22Rv1 (cell line): Measurements from ENCODE around the gene SHC1.

ENCODE experiments used
- H3K27ac ChIP-seq: fragments of 450-650 bp; 2 replicates; pipeline ENCODE4 v1.5.1; 2017
- ZFX ChIP-seq: fragments of 450-650 bp; IDR thresholded peaks from 2 replicates; pipeline ENCODE4 v1.6.1; 2017; ENCODE audit warnings: antibody characterized with exemption, borderline replicate concordance
- TF ChIP-seq, protein P1 (sequence below): fragments of 450-650 bp; IDR thresholded peaks from 2 replicates; pipeline ENCODE4 v1.5.1; 2017; ENCODE audit warnings: mild to moderate bottlenecking

SHC1 gene, protein sequence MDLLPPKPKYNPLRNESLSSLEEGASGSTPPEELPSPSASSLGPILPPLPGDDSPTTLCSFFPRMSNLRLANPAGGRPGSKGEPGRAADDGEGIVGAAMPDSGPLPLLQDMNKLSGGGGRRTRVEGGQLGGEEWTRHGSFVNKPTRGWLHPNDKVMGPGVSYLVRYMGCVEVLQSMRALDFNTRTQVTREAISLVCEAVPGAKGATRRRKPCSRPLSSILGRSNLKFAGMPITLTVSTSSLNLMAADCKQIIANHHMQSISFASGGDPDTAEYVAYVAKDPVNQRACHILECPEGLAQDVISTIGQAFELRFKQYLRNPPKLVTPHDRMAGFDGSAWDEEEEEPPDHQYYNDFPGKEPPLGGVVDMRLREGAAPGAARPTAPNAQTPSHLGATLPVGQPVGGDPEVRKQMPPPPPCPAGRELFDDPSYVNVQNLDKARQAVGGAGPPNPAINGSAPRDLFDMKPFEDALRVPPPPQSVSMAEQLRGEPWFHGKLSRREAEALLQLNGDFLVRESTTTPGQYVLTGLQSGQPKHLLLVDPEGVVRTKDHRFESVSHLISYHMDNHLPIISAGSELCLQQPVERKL

DNA sequence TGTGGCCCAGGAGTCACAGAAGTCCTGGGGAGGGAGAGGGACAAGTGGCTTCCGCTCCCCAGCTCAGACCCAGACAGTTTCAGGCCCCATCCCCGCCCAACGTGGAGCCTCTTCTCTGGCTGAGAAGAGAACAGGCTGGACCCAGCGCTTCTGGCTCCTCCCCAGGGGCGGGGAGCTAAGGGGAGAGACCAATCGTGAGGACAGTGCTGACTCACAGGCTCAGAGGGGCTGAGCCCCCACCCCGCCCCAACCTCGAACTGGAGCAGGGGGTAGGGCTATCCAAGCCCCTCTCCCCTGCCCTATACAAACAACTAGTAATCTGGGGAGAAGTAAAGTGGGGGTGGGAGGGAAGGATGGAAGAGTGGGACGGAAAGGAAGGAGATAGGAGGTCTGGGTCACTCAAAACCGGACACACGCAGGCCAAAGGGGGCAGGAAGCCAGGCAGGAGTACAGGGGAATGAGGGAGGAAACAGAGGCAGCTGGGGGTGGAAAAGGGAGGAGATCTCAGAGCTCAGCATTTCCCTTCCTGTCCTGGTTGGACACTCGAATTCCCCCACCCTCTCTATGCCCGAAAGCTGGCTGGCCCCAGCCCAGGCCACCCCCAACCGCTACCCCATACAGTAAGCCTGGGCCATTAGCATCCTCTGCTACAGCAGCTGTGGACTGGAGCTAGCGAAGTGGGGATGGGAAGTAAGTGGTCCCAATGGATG lies at the start of gene SHC1:
TSS of gene SHC1 (minus strand) at position 117 of the 710 bp plus-strand sequence. CDS start 221 bp downstream, outside the sequence.
- TF ChIP-seq ZFX, result no peak
- TF ChIP-seq, protein P1, sequence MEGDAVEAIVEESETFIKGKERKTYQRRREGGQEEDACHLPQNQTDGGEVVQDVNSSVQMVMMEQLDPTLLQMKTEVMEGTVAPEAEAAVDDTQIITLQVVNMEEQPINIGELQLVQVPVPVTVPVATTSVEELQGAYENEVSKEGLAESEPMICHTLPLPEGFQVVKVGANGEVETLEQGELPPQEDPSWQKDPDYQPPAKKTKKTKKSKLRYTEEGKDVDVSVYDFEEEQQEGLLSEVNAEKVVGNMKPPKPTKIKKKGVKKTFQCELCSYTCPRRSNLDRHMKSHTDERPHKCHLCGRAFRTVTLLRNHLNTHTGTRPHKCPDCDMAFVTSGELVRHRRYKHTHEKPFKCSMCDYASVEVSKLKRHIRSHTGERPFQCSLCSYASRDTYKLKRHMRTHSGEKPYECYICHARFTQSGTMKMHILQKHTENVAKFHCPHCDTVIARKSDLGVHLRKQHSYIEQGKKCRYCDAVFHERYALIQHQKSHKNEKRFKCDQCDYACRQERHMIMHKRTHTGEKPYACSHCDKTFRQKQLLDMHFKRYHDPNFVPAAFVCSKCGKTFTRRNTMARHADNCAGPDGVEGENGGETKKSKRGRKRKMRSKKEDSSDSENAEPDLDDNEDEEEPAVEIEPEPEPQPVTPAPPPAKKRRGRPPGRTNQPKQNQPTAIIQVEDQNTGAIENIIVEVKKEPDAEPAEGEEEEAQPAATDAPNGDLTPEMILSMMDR, result no peak
- H3K27ac ChIP-seq, result peak within 1 kb of the TSS; percentile 98

DNA sequence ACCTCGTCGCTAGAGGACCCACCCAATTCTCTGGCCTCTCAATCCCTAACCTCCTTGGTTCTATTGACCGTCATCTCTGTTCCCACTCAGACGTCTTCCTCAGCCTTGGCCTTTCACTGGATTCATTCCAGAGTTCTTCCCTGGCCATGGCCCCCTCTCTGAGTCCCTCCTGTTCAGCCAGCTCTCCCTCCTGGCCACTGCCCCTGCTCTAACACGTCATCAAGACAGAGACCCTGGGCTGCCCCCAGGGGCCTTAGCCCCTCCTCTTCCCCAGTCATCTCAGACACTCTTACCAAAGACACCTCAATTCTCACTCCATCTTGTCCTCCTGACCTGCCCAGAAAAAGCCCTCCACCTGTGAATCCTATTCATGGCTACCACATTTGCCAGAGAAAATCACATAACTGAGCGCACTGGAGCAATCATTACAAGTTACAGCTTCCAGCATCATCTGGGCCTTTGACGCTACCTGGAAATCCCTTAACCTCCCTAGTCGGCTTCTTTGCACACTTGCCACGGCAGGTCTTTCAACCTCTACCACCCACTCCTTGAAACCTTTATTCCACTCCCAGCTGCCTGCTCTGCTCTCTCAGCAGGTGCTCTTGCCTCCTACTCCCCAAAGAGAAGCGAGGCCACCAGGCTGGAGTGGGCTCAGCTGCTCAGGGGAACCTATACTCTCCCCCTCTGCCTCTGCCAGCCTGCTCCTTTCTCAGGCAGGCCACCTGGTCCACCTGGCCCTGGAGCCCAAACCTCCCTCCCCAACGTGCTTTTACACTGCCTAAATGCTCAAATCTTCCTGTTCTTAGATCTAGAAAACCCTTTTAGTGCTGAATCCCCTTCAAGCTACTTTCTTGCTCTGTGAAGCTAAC lies 49.1 kb upstream of the SHC1 start:
- TF ChIP-seq, protein P1, result no peak
- TF ChIP-seq ZFX, result no peak
- H3K27ac ChIP-seq, result peak overlapping the region; percentile 98

DNA sequence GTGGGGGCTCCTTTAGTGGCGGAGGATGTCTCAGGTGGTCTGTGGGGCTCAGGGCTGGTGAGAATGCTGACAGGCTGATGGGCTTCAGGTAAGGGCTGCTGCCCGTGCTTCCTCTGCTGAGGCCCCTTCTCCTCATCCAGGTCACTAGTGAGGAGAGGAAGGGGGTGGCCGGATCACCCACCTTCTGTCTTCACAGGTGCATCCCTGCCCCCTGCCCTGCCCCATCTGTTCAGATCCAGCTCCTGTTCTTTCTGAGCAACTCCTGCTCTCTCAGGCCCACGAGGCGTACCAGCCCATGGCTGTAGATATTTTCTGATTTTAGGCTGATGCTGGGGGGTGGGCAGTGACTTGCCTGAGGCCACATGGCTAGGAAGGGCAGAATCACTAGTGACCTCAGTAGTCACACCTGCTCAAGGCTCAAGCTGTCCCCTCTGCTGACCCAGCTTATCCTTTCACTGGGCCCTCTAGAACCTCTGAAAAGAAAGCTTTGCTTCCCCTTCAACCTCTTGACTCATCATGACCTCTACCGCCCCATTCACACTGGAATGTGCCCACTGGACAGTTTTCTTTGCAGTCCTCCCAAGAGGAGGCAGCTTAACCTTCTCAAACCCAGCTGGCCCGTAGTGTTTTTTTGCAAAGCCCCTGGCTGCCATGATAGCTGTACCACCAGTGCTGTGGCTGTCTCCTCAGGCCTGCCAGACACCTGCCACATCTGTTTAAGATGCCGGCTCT lies 48.2 kb upstream of the SHC1 start:
- peak overlapping the region; percentile 98 for H3K27ac ChIP-seq
- TF ChIP-seq ZFX, result no peak
- TF ChIP-seq, protein P1, result no peak

DNA sequence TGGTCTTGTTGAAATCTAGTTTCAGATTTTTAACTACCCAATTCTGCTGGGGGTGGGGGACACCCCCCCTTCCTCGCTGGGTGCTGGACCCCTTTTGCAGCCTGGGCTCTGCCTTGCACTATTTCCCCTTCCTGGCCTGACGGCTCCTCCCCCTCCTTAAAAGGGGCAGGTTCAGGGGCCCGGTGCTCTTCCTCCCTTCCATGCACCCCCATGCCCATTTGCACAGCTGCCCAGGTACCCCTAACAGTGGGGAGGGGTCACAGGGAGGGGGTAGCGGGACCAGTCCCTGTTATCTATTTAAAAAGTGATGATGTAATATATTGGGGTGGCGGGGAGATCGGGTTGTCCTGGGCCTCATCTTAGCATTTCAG lies 47.4 kb upstream of the SHC1 start:
- peak overlapping the region; percentile 98 for H3K27ac ChIP-seq
- no peak for TF ChIP-seq ZFX
- TF ChIP-seq, protein P1, result no peak

DNA sequence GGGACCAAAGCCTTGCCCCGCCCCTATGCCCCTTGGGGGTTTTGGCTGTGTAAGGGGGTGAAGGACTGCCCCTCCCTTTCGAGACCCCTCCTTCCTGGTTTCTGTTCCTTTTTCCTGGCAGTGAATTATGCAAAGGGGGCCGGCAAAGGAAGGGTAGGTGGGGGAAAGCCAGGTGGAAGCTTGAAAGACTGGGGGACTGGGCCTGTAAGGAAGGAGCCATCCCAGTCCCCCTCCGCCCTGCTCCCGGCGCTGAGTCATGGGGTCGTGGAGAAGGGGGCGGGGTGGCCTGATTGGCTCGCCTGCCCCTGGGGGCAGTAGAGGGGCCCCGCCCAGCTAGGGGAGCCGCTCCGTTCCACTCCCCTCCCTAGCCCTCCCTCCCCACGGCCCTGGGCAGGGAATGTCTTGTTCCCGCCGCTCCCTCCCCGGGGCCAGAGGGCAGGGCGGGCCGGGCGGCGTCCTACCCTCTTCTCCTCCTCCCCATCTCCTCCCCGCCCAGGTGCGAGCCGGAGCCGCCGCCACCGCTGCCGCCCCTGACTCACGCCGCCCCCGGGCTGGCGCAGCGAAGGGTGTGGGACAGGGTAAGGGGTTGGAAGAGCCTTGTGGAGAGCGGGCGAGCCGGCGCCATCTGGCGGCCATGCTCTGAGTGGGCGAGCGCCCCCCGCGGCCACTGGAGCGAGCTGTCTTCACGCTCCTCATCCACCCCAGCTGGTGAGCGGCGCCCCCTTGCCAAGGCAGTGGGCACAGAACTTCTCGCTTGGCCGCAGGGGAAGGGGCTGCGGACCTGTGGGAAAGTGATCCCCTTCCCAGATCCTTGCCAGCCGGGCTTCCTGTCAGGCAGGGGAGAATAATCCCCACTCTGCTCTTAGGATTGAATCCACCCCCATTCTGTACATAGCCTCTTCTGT lies 46.7 kb upstream of the SHC1 start:
- TF ChIP-seq, protein P1, result peak; percentile 100
- no peak for TF ChIP-seq ZFX
- H3K27ac ChIP-seq, result peak overlapping the region; percentile 98
